Sciatic nerve (tissue), 1 donor: Measurements from ENCODE around the gene ZFAND2B. TPM values are rescaled to one million over a fixed set of nuclear protein-coding genes. Genes with fewer than 3 reads are reported as not detected.

Experiments
- total RNA-seq: library from RNA; stranded (reverse); fragmentation: NEBNext Ultra II Directional; extraction: Animal tissue kit (Norgen Biotek cat#: 25700); gene quantifications from one replicate; pipeline ENCODE4 v1.2.1, GENCODE V29; 2021
- donor health status: DM: no; HTN: no; CAD: no.

The ZFAND2B gene
- total RNA-seq, 1 donor from 2014 or later = 40.8 TPM

Other genes with a start within 250 kb of the ZFAND2B start
- gene CDK5R2, start 247.1 kb upstream of the ZFAND2B start, total RNA-seq = not detected
- not detected for gene FEV, start 221.6 kb upstream of the ZFAND2B start, total RNA-seq
- not detected for gene CRYBA2, start 213.4 kb upstream of the ZFAND2B start, total RNA-seq
- 0.18 TPM for gene CFAP65, start 165.3 kb upstream of the ZFAND2B start, total RNA-seq
- 0.22 TPM for gene IHH, start 145.9 kb upstream of the ZFAND2B start, total RNA-seq
- gene NHEJ1, start 46.0 kb upstream of the ZFAND2B start, total RNA-seq = 15.0 TPM
- 3.3 TPM for gene SLC23A3, start 36.8 kb upstream of the ZFAND2B start, total RNA-seq
- 55.8 TPM for gene CNPPD1, start 29.9 kb upstream of the ZFAND2B start, total RNA-seq
- 75.7 TPM for gene RETREG2, start 28.5 kb upstream of the ZFAND2B start, total RNA-seq
- gene ABCB6, start 12.2 kb downstream of the ZFAND2B start, total RNA-seq = 32.6 TPM
- 39.9 TPM for gene ATG9A, start 22.9 kb downstream of the ZFAND2B start, total RNA-seq
- 46.9 TPM for gene ANKZF1, start 23.0 kb downstream of the ZFAND2B start, total RNA-seq
- gene GLB1L, start 38.7 kb downstream of the ZFAND2B start, total RNA-seq = 4.2 TPM
- 16.5 TPM for gene STK16, start 38.7 kb downstream of the ZFAND2B start, total RNA-seq
- gene TUBA4B, start 46.5 kb downstream of the ZFAND2B start, total RNA-seq = not detected
- gene TUBA4A, start 47.1 kb downstream of the ZFAND2B start, total RNA-seq = 12.5 TPM
- 120 TPM for gene DNAJB2, start 72.6 kb downstream of the ZFAND2B start, total RNA-seq
- 0.58 TPM for gene PTPRN, start 102.6 kb downstream of the ZFAND2B start, total RNA-seq
- gene RESP18, start 126.0 kb downstream of the ZFAND2B start, total RNA-seq = not detected
- 41.8 TPM for gene DNPEP, start 181.1 kb downstream of the ZFAND2B start, total RNA-seq
- gene DES, start 211.6 kb downstream of the ZFAND2B start, total RNA-seq = 1.4 TPM
- gene SPEG, start 228.1 kb downstream of the ZFAND2B start, total RNA-seq = 7.2 TPM